ENCODE data around the gene DDR1. TPM values are rescaled to one million over a fixed set of nuclear protein-coding genes. Genes with fewer than 3 reads are reported as not detected.

The DDR1 gene
- total RNA-seq, 4 donors from 2014 or later, result 131 to 261 (median 140) TPM

GRCh38 chr6:30945281-30945680 is 61.0 kb downstream of the DDR1 start:
- no peak for DNase-seq
- no peak overlapping the region for H3K4me3 ChIP-seq
- peaks cover 0 to 39% (median 0%) of the 10 kb centered on the region in 4 donors for H3K27me3 ChIP-seq
- H3K9me3 ChIP-seq, result no peaks in the 10 kb centered on the region
- TF ChIP-seq POLR2A (IDR thresholded peaks at IDR 0.05) (no peak), CTCF (IDR thresholded peaks at IDR 0.05) (no peak)
- H3K27ac ChIP-seq, result no peak overlapping the region
- no peaks in the 10 kb centered on the region for H3K36me3 ChIP-seq
- peaks cover 5 to 29% (median 13%) of the 10 kb centered on the region in 3 donors for H3K4me1 ChIP-seq
- 78 to 82% methylated on average over 5 of the region's 5 CpGs for WGBS, 2 donors
- intact Hi-C loops (cut with DNase I), result no loop called here

GRCh38 chr6:30947231-30947630 is 62.9 kb downstream of the DDR1 start:
- Histone ChIP-seq H3K27ac (no peak overlapping the region), H3K4me1 (peaks cover 5 to 10% (median 5%) of the 10 kb centered on the region in 3 donors), H3K4me3 (no peak overlapping the region), H3K9me3 (no peaks in the 10 kb centered on the region), H3K36me3 (no peaks in the 10 kb centered on the region), H3K27me3 (peaks cover 0 to 45% (median 0%) of the 10 kb centered on the region in 4 donors)
- WGBS, 2 donors, result 58 to 80% methylated on average over 4 of the region's 4 CpGs
- intact Hi-C loops (cut with DNase I), result no loop called here
- DNase-seq, result no peak
- TF ChIP-seq POLR2A (IDR thresholded peaks at IDR 0.05), result no peak
- TF ChIP-seq CTCF (IDR thresholded peaks at IDR 0.05), result no peak

- Histone ChIP-seq H3K4me1 (no peaks in the 10 kb centered on the region), H3K27me3 (peaks cover 0 to 41% (median 0%) of the 10 kb centered on the region in 4 donors), H3K9me3 (no peaks in the 10 kb centered on the region), H3K36me3 (no peaks in the 10 kb centered on the region), H3K4me3 (no peak overlapping the region), H3K27ac (no peak overlapping the region)
- WGBS, 2 donors, result 90 to 95% methylated on average over 6 of the region's 6 CpGs
- intact Hi-C loops (cut with DNase I), result no loop called here
- DNase-seq, result no peak
- TF ChIP-seq POLR2A (IDR thresholded peaks at IDR 0.05) (no peak), CTCF (IDR thresholded peaks at IDR 0.05) (no peak)
Measured at GRCh38 chr6:30948811-30949210, 64.5 kb downstream of the DDR1 start.

Small RNA genes within 50 kb of the gene (small RNA-seq; reads per million reads assigned to genes)
- 0 reads per million in 4 donors for gene RF00019

Other genes starting within 250 kb of the DDR1 start
- 10 to 100 TPM in 3 of 4 donors, 1 to 10 TPM in 1; 8.3 to 17.5 (median 12.7) TPM for gene C6orf136, start 237.4 kb upstream of the DDR1 start, total RNA-seq
- gene DHX16, start 211.5 kb upstream of the DDR1 start, total RNA-seq, result 10 to 100 TPM; 11.4 to 26.6 (median 24.4) TPM
- gene PPP1R18, start 197.9 kb upstream of the DDR1 start, total RNA-seq, result 10 to 100 TPM in 3 of 4 donors, 1 to 10 TPM in 1; 9.8 to 22.2 (median 17.4) TPM
- 1 to 10 TPM; 3.8 to 7.4 (median 6.7) TPM for gene NRM, start 193.5 kb upstream of the DDR1 start, total RNA-seq
- 1 to 10 TPM; 2.4 to 7.4 (median 7.0) TPM for gene MDC1, start 167.2 kb upstream of the DDR1 start, total RNA-seq
- gene TUBB, start 164.2 kb upstream of the DDR1 start, total RNA-seq, result 100 to 1,000 TPM; 151 to 351 (median 255) TPM
- 10 to 100 TPM; 46.7 to 88.8 (median 64.4) TPM for gene FLOT1, start 141.8 kb upstream of the DDR1 start, total RNA-seq
- gene IER3, start 140.0 kb upstream of the DDR1 start, total RNA-seq, result 10 to 100 TPM; 41.4 to 87.9 (median 66.0) TPM
- 10 to 100 TPM; 10.3 to 26.7 (median 12.4) TPM for gene GTF2H4, start 23.7 kb downstream of the DDR1 start, total RNA-seq
- gene VARS2, start 29.7 kb downstream of the DDR1 start, total RNA-seq, result 10 to 100 TPM; 23.5 to 61.9 (median 33.0) TPM
- gene SFTA2, start 47.7 kb downstream of the DDR1 start, total RNA-seq, result 10 to 100 TPM in 1 of 4 donors, 1 to 10 TPM in 3; 2.0 to 31.7 (median 6.4) TPM
- gene MUCL3, start 56.5 kb downstream of the DDR1 start, total RNA-seq, result 1 to 10 TPM in 2 of 4 donors, under 1 TPM in 2; 0.21 to 8.3 (median 2.4) TPM
- 100 to 1,000 TPM; 219 to 945 (median 271) TPM for gene MUC21, start 99.2 kb downstream of the DDR1 start, total RNA-seq
- 10 to 100 TPM in 1 of 4 donors, 1 to 10 TPM in 3; 4.1 to 10.1 (median 7.6) TPM for gene MUC22, start 126.0 kb downstream of the DDR1 start, total RNA-seq
- 1 to 10 TPM in 1 of 4 donors, not detected in 3; 1.6 TPM for gene C6orf15, start 228.1 kb downstream of the DDR1 start, total RNA-seq
- 1 to 10 TPM in 3 of 4 donors, under 1 TPM in 1; 0.06 to 2.7 (median 1.2) TPM for gene PSORS1C1, start 230.3 kb downstream of the DDR1 start, total RNA-seq
- under 1 TPM in 1 of 4 donors, not detected in 3; 0.13 TPM for gene CDSN, start 235.9 kb downstream of the DDR1 start, total RNA-seq